ENCODE data around the gene TCF7.
"Not testable (repeated sequence)": the region's sequence is repeated elsewhere in the genome, so short reads cannot be mapped to it uniquely, and the experiment has no call there.

TCF7 gene

DNA sequence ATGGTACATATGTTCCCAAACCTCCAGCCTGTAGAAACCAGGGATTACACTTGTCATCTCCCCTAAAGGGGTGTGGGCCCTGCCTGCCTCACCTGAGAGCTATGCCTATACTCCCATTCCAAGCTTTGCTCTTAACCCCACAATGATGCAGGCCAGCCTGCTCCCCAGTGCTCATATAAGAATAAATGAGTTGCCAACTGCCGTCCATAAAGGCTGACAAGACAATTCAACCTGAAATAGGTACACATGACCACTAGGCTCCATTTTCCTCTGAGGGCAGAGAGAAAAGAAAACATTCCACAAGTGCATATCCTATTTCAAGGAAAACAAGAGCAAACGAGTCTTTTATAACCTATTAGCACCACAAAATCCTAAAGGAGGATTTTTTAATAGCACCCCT lies 33.8 kb downstream of the TCF7 start:
- DNase-seq (ENCODE audit: insufficient read length, low spot score) (no peak), FAIRE-seq (no peak)
- TF ChIP-seq, protein P1, sequence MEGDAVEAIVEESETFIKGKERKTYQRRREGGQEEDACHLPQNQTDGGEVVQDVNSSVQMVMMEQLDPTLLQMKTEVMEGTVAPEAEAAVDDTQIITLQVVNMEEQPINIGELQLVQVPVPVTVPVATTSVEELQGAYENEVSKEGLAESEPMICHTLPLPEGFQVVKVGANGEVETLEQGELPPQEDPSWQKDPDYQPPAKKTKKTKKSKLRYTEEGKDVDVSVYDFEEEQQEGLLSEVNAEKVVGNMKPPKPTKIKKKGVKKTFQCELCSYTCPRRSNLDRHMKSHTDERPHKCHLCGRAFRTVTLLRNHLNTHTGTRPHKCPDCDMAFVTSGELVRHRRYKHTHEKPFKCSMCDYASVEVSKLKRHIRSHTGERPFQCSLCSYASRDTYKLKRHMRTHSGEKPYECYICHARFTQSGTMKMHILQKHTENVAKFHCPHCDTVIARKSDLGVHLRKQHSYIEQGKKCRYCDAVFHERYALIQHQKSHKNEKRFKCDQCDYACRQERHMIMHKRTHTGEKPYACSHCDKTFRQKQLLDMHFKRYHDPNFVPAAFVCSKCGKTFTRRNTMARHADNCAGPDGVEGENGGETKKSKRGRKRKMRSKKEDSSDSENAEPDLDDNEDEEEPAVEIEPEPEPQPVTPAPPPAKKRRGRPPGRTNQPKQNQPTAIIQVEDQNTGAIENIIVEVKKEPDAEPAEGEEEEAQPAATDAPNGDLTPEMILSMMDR (IDR thresholded peaks at IDR 0.05; ENCODE audit: insufficient read depth, missing control alignments) = no peak

DNA sequence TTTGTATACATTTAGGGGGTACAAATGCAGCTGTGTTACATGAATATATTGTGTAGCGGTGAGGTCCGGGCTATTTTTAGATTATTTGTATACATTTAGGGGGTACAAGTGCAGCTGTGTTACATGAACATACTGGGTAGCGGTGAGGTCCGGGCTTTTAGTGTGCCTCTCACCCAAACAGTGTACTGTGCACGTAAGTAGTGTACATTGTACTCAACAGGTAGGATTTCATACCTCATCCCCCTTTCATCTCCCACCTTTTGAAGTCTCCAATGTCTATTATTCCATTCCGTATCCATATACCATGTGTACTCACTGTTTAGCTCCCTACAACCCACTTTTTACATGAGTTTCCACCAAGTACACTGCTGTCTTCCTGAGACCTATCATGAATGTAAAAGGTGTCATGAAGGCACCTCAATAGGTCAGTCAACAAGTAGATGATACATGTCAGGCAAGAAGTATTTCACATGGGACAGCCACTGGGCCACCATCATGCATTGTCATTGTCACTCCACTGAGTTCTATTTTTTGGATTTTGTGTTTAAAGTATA lies 34.6 kb downstream of the TCF7 start:
- TF ChIP-seq, protein P1 (IDR thresholded peaks at IDR 0.05; ENCODE audit: insufficient read depth, missing control alignments) = no peak
- FAIRE-seq (no peak), DNase-seq (ENCODE audit: insufficient read length, low spot score) (no peak)

DNA sequence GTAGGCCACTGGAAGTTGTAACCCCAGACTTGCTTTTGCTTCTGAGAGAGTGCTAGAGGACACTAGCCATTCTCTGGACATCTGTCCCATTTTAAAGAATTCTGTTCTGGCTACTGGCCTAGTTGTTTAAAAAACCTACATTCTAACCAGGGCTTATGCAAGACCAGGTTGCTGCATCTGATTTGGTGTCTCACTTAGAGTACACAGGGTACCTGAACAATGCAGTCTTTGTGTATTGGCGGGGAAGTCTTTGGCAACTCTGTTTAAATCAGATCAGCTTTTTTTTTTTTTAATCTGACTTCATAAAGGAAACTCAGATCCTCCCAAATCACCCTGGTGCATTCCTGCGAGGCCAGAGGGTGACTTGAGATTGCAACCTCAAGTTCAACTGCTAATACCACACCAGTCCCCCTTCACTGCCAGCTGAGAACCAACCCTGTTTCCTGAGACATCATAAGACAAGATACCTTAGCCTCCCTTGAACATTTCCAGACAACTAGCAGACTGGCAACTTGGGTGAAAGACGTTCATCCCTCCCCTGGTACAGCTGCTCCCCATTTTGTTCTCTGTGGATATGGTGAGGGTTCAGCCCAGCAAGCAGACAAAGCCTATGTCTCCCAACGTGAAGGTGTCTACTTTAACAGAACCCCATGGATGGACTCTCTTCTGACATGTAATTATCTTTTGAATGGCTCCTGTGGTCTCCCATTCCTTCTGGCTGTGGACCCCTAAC lies 35.3 kb downstream of the TCF7 start:
- TF ChIP-seq, protein P1 (IDR thresholded peaks at IDR 0.05; ENCODE audit: insufficient read depth, missing control alignments) = no peak
- DNase-seq (ENCODE audit: insufficient read length, low spot score) = no peak
- no peak for FAIRE-seq

DNA sequence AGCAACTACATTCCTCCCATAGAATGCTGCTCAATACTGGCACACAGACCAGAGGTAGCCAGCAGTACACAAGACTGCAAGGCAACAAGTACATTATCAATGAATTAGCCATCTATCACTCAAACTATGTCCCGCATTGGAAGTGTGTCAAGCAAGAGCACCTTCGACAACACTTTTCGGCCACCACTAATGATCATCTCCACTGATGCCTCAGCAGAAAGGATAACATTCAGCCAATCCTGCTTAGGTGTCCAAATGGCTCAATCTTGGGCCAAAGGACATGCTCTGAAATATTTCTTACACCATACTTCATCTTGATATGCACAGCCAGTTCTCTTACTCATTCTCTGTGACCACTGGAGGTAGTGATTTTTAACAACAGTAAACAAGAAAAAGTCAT lies 37.2 kb downstream of the TCF7 start:
- no peak for FAIRE-seq
- DNase-seq (ENCODE audit: insufficient read length, low spot score) = no peak
- TF ChIP-seq, protein P1 (IDR thresholded peaks at IDR 0.05; ENCODE audit: insufficient read depth, missing control alignments) = no peak

DNA sequence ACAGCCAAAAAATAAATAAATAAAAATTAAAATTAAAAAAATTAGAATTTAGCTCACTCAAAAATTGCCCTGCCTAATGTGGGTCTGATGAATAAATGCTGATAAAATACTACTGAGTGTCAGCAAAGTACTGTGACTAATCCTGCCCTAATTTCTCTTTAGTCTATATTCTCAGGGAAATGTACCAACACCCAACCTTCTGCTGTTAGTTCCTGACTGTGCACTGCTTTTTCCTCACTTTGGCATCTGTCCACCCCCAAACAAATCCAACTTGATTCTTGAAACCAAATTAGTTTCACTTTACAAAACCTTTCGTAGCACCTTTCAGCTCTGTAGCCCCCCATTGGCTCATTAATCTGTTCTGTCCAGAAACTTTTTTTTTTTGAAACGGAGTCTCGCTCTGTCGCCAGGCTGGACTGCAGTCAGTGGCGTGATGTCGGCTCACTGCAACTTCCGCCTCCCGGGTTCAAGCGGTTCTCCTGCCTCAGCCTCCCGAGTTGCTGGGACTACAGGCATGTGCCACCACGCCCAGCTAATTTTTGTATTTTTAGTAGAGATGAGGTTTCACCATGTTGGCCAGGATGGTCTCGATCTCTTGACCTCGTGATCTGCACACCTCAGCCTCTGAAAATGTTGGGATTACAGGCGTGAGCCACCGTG lies 37.8 kb downstream of the TCF7 start:
- DNase-seq (ENCODE audit: insufficient read length, low spot score); FAIRE-seq: not testable (repeated sequence)

DNA sequence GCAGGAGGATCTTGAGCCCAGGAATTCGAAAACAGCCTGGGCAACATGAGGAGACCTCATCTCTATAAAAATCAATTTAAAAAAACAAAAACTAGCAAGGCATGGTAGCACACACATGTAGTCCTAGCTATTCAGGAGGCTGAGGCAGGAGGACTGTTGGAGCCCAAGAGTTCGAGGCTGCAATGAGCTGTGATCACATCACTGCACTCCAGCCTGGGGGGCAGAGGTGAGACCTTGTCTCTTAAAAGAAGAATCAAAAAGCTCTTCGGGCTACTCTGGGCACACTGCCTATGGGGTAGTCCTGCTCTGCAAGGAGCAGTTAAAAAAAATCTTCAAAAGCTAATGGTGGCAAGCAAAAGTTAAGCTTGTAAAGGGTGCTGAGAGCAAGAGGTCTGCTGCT lies 38.8 kb downstream of the TCF7 start:
- no peak for DNase-seq (ENCODE audit: insufficient read length, low spot score)
- TF ChIP-seq, protein P1 (IDR thresholded peaks at IDR 0.05; ENCODE audit: insufficient read depth, missing control alignments) = no peak
- FAIRE-seq = no peak

DNA sequence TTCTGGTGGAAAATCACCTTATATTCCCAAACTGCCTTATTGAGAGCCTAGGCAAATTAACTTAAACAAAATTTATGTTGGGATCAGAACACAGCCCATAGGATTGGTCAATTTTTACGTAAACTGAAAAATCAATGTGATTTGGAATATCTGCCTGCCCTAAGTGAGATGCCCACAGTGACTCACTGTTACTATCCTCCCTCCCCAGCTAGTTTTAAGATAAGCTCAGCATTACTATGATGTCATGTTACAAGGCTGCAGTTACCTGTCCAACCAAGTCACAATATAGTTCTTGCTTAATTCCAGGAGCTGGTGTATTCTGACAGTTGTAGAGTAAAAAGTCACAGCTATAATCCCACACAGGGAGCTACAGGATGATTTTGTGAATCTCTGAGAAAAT lies 39.2 kb downstream of the TCF7 start:
- TF ChIP-seq, protein P1 (IDR thresholded peaks at IDR 0.05; ENCODE audit: insufficient read depth, missing control alignments) = no peak
- FAIRE-seq (no peak), DNase-seq (ENCODE audit: insufficient read length, low spot score) (no peak)

Measured in D721Med (cell line).